NCI-H2227 (cell line): ENCODE data around the gene OLIG1.

Source experiments
- DNase-seq: peaks from one replicate; lab custom pipeline; 2025; ENCODE audit not compliant: unreplicated experiment; lab: John Stamatoyannopoulos, UW

OLIG1 gene

DNA sequence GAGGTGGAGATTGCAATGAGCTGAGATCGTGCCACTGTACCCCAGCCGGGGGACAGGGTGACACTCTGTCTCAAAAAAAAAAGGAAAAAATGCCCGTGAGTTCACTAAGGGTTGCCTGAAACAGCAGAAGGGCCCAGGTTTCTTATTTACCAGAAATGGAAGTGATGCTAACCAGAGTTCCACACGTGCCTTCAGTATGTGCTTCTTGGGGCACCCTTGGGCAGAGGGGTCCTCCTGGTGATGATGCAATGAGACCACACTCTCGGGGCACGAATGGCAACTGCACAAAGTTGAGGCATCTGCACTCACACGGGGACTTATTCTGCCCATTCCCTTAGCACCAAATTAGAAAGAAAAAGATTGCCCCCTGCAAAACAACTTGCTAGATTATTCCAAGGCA is 29.2 kb downstream of the OLIG1 start:
- no peak for DNase-seq

DNA sequence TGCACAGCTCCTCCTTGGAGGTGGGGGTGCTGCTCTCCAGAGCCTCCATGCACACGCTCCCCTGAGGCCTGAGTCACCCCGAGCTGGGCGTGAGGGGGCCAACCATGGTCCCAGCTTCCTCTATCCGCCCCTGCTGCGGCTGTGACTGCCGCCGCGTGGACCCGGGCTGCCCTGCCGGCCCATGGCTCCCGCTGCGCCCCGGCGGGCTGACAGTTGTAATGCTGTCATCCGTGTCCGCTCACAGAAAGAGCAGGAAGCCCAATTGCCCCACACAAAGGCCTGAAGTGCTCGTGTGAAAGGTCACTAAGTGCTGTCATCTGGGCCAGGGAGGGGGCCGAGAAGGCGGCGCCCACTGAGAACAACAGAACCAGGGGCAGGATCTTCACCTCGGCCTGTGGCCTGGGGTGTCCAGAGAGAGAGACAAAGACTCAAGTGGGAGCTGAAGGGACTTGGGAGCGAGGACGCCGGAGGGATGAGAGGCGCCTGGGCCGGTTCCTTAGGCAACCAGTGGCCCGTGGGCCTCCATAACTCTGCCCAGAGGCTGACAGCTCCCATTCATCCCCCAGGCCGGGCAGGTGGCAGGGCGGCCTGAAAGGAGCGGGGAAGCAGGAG is 31.5 kb downstream of the OLIG1 start:
- no peak for DNase-seq

DNA sequence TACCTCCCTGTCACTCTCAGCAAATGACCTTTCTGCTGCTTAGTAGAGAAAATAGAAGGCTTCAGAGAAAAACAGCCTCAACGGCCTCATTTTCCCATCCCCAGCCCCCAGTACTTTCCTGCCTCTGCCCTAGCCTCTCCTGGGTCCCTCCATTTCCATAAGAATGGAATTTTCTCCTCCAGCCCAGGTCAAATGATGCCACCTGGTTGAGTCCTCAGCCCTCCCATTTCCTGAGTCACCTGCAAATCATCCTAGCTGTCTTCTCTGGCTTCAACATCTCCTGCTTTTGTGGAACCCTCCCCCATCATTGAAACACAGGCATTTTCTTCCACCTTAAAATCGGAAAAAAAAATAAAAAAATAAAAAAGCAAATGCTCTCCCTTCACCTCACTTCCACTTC is 35.1 kb downstream of the OLIG1 start:
- DNase-seq: no peak

DNA sequence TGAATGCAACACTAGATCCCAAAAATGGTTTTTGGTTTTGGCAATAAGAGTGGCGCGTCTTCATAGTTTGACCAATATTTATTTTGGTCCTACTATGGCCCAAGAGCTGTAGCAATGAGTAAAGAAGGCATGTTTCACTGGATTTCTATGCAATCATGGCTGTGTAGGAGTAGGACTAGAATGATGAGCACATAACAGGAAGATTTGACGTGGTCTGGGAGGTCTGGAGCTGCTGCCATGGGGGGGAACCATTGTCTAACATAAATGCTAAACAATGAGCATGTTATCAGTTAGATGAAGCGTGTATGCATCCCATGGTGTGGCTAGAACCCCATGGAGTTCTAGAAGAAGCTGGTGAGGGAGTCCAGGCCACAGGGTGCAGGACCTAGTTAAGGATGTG is 38.3 kb downstream of the OLIG1 start:
- no peak for DNase-seq

DNA sequence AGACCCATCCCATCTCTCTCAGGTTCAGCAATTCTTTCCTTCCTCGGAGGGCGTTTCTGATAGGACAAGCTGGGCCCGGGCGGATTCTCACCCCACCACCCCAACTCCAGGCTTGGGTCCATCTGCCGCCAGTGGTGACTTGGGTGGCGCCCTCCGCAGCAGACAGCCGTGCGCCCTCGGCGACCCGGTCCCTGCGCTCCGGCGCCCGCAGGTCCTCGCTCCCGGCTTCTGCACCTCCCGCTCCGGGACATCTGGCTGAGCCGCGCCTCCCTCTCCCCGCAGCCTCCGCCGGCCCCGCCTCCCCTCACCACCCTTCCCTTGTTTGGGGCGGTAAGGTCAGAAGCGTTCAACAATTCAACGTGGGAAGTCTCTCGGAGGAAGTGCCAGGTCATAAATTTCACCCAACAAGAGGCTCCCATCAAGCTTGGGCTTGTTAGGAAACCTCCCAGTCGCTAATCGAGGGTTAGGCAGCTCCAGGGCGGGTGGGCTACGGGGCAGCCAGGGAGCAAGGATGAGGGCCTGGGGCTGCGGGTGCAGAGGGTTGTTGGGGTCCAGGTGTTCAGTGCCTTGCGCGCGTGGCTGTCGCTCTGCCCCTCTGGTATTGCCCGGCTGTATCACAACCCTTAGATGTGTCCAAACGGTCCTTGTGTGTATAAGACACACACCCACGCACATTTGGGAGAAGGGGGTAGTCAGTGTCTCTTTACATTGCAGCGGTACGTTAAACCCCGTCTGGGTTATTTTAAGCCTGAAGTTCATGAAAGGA is 39.8 kb downstream of the OLIG1 start:
- DNase-seq: no peak

DNA sequence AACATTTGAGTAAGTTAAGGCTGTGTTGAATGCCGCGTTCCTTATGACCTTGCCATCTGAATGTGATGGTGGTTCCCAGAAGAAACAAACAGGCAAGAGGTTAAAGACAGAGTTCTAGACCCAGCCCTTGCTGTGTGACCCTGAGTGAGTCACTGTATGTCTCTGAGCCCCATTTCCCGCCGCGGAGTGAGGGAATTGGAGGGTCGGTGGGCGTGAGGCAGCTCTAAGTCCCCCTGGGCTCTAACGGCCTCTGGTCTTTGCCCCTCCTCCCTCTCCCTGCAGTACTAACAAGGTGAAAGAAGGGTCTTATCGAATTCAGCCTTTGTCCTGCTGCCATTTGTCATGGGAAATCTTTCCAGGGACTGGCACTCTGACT is 40.4 kb downstream of the OLIG1 start:
- no peak for DNase-seq

DNA sequence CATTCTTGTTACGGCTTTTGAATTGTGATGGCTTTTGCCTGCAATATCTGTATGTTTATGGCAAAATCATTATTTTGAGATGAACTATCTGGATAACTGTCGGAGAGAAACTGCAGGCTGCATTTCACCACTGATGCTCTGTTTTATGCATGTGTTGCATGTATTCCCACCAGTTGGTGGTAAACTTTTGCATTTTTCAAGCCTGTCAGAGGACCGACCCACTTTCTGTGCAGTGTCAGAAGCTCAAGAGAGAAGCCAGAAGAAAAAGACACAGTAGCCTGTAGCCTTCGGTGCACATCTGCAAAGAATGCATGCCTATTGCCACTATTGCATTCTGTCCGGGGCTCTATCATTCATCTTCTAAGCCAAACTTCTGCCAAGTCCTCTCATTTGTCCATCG is 41.6 kb downstream of the OLIG1 start:
- no peak for DNase-seq

DNA sequence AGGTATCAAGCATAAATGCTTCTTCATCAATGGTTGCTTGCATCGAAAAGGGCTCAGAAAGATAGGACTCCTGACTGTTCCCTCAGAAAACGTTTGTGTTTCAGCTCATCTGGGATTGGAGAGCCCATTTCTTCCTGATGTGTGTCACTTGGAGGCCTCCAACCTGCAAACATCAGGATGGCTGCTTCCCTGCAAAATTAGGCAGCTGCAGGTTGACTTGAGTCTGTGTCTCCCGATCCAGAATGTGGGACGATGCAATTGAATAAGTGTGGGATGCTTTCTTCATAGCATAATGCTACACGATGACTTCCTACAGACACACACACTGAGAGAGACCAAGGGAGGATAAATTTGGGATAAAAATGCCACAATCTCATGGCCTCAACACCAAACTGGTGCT is 42.2 kb downstream of the OLIG1 start:
- no peak for DNase-seq

DNA sequence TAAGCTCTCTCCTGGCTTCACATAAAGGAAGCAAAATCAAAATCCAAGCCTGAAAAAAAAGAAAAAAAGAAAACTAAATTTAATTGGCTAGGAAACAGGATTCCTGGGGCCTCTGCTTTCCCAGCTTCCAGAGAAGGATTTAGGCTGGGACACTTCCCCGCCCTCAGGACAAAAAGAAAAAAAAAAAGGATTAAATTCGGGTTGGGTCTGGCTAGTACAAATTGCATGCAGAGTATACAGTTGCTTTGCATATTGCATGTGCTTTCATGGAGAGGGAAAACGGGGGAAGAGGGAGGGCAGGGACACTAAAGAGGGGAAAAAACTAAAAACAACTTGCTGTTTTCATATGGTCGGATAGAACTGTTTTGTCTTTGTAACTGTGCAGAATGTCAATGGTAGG is 42.7 kb downstream of the OLIG1 start:
- no peak for DNase-seq

DNA sequence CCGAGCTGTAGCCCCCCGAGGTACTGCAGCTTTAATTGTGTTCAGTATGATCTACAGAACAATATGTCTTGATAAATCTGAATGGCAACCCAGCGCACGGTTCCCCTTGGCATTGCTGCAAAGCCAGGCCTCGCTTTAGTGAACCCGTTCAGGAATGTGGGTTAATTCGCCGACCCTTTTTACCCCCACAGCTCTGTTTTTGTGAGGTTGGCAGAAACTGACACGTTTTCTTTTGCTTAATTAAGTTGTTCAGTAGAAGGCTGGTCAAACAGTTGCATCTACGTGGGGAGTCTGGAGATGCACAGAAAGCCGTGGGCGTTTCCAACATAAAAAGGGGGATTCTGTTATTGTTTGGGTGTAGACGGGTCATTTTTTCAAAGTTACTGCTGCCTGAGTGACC is 43.2 kb downstream of the OLIG1 start:
- no peak for DNase-seq

DNA sequence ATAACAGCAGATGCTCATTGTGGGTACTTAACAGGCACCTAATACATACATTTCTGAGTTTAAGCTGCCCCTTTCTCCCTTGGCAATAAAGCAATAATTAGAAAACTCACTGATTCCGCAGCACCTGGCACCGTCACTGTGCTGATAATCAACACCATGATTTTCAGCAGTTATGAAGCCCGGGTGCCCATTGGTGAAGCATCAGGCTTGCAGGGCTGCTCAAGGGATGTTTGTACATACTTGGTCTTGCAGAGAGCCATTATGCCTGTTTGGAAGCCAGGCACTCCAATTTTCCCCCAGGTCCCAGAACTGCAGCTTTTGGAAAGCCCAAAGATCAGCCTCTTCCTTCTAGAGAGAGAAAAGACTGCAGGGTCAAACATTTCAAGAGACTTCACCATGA is 44.3 kb downstream of the OLIG1 start:
- DNase-seq: no peak

DNA sequence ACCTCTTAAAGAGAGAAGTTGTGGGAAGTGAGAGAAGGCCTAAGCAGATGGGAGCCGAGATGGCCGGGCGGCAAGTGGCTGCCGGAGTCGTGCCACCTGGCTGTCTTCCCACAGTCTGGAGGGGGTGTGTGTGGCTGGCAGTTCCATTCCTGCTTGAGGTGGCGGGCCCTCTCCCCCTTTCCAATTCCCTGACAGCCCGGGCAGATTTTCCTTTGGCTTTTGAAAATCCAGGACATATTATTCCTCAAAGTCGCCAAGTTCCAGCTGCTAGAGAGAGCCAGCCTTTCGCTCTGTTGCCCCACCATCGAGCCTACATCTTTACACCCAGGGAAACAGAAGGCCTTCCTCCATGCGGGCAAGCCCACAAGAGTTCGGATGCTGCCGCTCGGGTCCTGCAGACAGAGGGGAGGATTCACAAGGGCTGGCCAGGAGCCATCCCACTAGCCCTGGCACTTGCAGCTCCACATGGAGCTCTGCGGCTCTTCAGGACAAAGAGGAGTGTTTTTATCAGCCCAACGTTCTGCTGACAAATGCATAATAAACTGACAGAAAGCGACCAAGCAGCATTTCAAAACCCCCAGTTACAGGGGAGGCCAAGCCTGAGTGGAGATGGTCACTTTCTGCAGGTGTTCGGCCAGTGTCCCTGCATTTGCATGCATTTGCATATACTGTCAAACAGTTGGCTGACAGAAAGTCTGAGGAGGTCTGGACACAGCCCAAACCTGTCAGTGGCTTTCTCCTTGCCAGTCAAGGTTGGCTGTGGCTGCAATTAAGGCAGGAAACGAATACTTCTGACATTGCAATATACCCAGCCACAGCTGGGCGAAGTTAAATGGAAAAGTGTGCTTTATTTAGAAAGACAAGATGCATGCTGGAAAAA is 45.9 kb downstream of the OLIG1 start:
- DNase-seq: no peak

DNA sequence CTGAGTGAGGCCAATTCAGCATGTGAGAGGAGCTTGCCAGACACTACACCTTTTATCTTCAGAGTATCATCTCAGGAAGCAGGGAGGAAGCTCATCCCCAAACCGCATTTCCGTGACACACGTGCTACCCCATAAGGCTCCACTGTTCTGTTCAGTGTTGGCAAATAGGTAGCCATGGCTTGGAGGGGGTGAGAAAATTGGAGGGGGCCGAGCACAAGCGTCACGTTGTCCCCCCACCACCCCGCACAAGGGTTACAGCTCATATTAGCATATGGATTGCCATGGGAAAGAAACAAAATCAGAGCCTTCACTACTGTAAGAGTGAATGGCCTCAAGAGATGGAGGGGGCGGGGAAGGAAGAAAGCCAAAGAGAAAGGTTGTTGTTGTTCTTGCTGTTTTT is 46.7 kb downstream of the OLIG1 start:
- DNase-seq: no peak

DNA sequence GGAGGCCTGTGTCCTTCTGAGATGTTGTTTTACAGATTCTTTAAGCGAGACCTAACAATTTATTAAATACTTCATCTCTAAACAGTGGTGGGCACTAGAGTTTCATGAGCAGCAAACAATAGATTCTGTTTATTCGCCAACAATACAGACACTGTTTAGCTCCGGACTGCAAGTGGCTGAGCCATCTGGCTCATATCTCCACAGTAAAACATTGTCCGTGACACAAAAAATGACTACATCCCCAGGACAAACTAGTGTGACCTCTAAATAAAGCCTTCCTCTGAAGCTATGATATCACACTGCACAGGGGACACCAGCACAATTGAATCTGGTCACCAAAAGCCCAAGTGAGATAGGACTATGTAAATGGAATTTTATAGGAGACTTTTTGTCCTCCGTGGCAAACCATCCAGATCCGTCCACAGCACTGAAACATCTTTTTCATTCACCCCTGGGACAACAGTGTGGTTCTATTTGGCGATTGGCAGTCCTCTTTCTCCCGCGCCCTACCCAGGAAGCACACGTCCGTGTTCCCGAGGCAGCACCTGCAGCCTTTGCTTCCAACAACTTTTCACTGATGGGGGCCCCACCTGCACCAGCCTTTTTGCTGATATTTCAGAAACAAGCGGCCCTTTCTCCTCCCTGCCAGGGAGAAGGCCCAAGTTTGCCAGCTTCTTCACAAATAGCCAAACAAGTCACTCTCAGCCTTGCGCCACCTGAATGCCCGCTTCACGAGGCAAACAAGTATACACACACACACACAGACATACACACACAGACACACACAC is 47.4 kb downstream of the OLIG1 start:
- no peak for DNase-seq
